ENCODE data around the gene LSAMP. TPM values are rescaled to one million over a fixed set of nuclear protein-coding genes. Genes with fewer than 3 reads are reported as not detected.

The LSAMP gene
- polyA plus RNA-seq, 1 donor from 2014 or later, result 0.94 TPM

GRCh38 chr3:116265320-116265695, 180.0 kb downstream of the LSAMP start:
- no peak overlapping the region for H3K27ac Mint-ChIP-seq
- H3K4me3 Mint-ChIP-seq, result no peak overlapping the region
- no peaks in the 10 kb centered on the region for H3K27me3 Mint-ChIP-seq
- no peaks in the 10 kb centered on the region for H3K36me3 Mint-ChIP-seq
- H3K4me1 Mint-ChIP-seq, result no peaks in the 10 kb centered on the region
- peaks cover 0 to 2% (median 0%) of the 10 kb centered on the region in 3 donors for H3K9me3 Mint-ChIP-seq

- Mint-ChIP-seq H3K27me3 (no peaks in the 10 kb centered on the region), H3K27ac (no peak overlapping the region), H3K4me3 (no peak overlapping the region), H3K9me3 (peaks cover 0 to 2% (median 0%) of the 10 kb centered on the region in 3 donors), H3K36me3 (no peaks in the 10 kb centered on the region), H3K4me1 (no peaks in the 10 kb centered on the region)
Measured at GRCh38 chr3:116264546-116265319, 180.6 kb downstream of the LSAMP start.

GRCh38 chr3:116263842-116264545, 181.3 kb downstream of the LSAMP start:
- no peaks in the 10 kb centered on the region for H3K27me3 Mint-ChIP-seq
- peaks cover 0 to 2% (median 0%) of the 10 kb centered on the region in 3 donors for H3K9me3 Mint-ChIP-seq
- no peak overlapping the region for H3K4me3 Mint-ChIP-seq
- no peaks in the 10 kb centered on the region for H3K36me3 Mint-ChIP-seq
- H3K27ac Mint-ChIP-seq, result no peak overlapping the region
- no peaks in the 10 kb centered on the region for H3K4me1 Mint-ChIP-seq

- no peak overlapping the region for H3K27ac Mint-ChIP-seq
- H3K36me3 Mint-ChIP-seq, result no peaks in the 10 kb centered on the region
- H3K27me3 Mint-ChIP-seq, result no peaks in the 10 kb centered on the region
- no peaks in the 10 kb centered on the region for H3K4me1 Mint-ChIP-seq
- no peaks in the 10 kb centered on the region for H3K9me3 Mint-ChIP-seq
- H3K4me3 Mint-ChIP-seq, result no peak overlapping the region
Measured at GRCh38 chr3:116260491-116260890, 184.8 kb downstream of the LSAMP start.

- Mint-ChIP-seq H3K27me3 (no peaks in the 10 kb centered on the region), H3K4me3 (no peak overlapping the region), H3K27ac (no peak overlapping the region), H3K9me3 (no peaks in the 10 kb centered on the region), H3K36me3 (no peaks in the 10 kb centered on the region), H3K4me1 (no peaks in the 10 kb centered on the region)
Measured at GRCh38 chr3:116259984-116260383, 185.3 kb downstream of the LSAMP start.

- peak overlapping the region in 1 of 3 donors; percentile 44 for H3K27ac Mint-ChIP-seq
- no peaks in the 10 kb centered on the region for H3K36me3 Mint-ChIP-seq
- H3K9me3 Mint-ChIP-seq, result peaks cover 0 to 2% (median 0%) of the 10 kb centered on the region in 3 donors
- no peaks in the 10 kb centered on the region for H3K27me3 Mint-ChIP-seq
- H3K4me3 Mint-ChIP-seq, result no peak overlapping the region
- no peaks in the 10 kb centered on the region for H3K4me1 Mint-ChIP-seq
Measured at GRCh38 chr3:116256843-116257485, 188.3 kb downstream of the LSAMP start.

- Mint-ChIP-seq H3K27ac (no peak overlapping the region), H3K4me1 (no peaks in the 10 kb centered on the region), H3K9me3 (peaks cover 0 to 2% (median 0%) of the 10 kb centered on the region in 3 donors), H3K36me3 (no peaks in the 10 kb centered on the region), H3K4me3 (no peak overlapping the region), H3K27me3 (no peaks in the 10 kb centered on the region)
Measured at GRCh38 chr3:116254541-116254940, 190.7 kb downstream of the LSAMP start.

GRCh38 chr3:116253511-116253910, 191.8 kb downstream of the LSAMP start:
- no peaks in the 10 kb centered on the region for H3K27me3 Mint-ChIP-seq
- H3K36me3 Mint-ChIP-seq, result no peaks in the 10 kb centered on the region
- peaks cover 0 to 2% (median 0%) of the 10 kb centered on the region in 3 donors for H3K9me3 Mint-ChIP-seq
- no peak overlapping the region for H3K4me3 Mint-ChIP-seq
- H3K4me1 Mint-ChIP-seq, result no peaks in the 10 kb centered on the region
- no peak overlapping the region for H3K27ac Mint-ChIP-seq

- Mint-ChIP-seq H3K9me3 (no peaks in the 10 kb centered on the region), H3K4me3 (no peak overlapping the region), H3K4me1 (no peaks in the 10 kb centered on the region), H3K27ac (no peak overlapping the region), H3K27me3 (no peaks in the 10 kb centered on the region), H3K36me3 (no peaks in the 10 kb centered on the region)
Measured at GRCh38 chr3:116247605-116248004, 197.7 kb downstream of the LSAMP start.

GRCh38 chr3:116246406-116246980, 198.8 kb downstream of the LSAMP start:
- Mint-ChIP-seq H3K36me3 (no peaks in the 10 kb centered on the region), H3K27ac (no peak overlapping the region), H3K4me1 (no peaks in the 10 kb centered on the region), H3K4me3 (no peak overlapping the region), H3K27me3 (no peaks in the 10 kb centered on the region), H3K9me3 (peaks cover 0 to 1% (median 0%) of the 10 kb centered on the region in 3 donors)

- Mint-ChIP-seq H3K4me3 (no peak overlapping the region), H3K4me1 (no peaks in the 10 kb centered on the region), H3K27ac (no peak overlapping the region), H3K27me3 (no peaks in the 10 kb centered on the region), H3K9me3 (peaks cover 0 to 1% (median 0%) of the 10 kb centered on the region in 3 donors), H3K36me3 (no peaks in the 10 kb centered on the region)
Measured at GRCh38 chr3:116242825-116243224, 202.5 kb downstream of the LSAMP start.

GRCh38 chr3:116241677-116242076, 203.6 kb downstream of the LSAMP start:
- no peaks in the 10 kb centered on the region for H3K36me3 Mint-ChIP-seq
- H3K9me3 Mint-ChIP-seq, result peaks cover 0 to 1% (median 0%) of the 10 kb centered on the region in 3 donors
- H3K27me3 Mint-ChIP-seq, result no peaks in the 10 kb centered on the region
- H3K4me3 Mint-ChIP-seq, result no peak overlapping the region
- no peaks in the 10 kb centered on the region for H3K4me1 Mint-ChIP-seq
- no peak overlapping the region for H3K27ac Mint-ChIP-seq

GRCh38 chr3:116240261-116240660, 205.0 kb downstream of the LSAMP start:
- peak overlapping the region in 1 of 4 donors; percentile 25 for H3K4me3 Mint-ChIP-seq
- H3K27ac Mint-ChIP-seq, result no peak overlapping the region
- no peaks in the 10 kb centered on the region for H3K4me1 Mint-ChIP-seq
- H3K9me3 Mint-ChIP-seq, result peaks cover 0 to 1% (median 0%) of the 10 kb centered on the region in 3 donors
- H3K36me3 Mint-ChIP-seq, result no peaks in the 10 kb centered on the region
- no peaks in the 10 kb centered on the region for H3K27me3 Mint-ChIP-seq

- Mint-ChIP-seq H3K4me3 (no peak overlapping the region), H3K27me3 (no peaks in the 10 kb centered on the region), H3K27ac (no peak overlapping the region), H3K4me1 (no peaks in the 10 kb centered on the region), H3K36me3 (no peaks in the 10 kb centered on the region), H3K9me3 (peaks cover 0 to 1% (median 0%) of the 10 kb centered on the region in 3 donors)
Measured at GRCh38 chr3:116238846-116239565, 206.3 kb downstream of the LSAMP start.

All from IgD-negative memory B cell (primary cell).